8988T (cell line): Measurements from ENCODE around the gene DENND4C.

Experiments used
- DNase-seq: peaks from one replicate; pipeline ENCODE4 v3.0.0; 2011

Gene DENND4C

DNA sequence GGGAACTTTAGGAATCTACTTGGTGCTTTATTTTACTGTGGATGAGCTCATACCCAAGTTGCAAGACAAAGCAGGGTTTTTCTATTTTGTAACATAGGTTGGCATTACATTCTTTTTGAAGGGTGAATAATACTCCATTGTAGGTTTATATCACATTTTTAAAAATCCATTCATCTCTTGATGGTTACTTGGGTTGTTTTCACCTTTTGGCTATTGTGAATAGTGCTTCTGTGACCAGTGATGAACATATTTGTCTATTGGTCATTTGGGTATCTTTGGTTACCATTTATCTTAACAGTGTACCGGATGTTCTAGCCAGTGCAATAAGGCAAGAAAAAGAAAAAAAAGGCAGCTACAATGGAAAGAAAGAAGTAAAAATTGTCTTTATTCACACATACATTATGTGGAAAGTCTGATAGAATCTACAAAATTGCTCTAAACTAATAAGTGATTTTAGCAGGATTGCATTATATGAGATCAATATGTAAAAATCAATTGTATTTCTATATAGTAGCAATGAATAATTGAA, 40.0 kb downstream of the DENND4C start:
- no peak for DNase-seq

DNA sequence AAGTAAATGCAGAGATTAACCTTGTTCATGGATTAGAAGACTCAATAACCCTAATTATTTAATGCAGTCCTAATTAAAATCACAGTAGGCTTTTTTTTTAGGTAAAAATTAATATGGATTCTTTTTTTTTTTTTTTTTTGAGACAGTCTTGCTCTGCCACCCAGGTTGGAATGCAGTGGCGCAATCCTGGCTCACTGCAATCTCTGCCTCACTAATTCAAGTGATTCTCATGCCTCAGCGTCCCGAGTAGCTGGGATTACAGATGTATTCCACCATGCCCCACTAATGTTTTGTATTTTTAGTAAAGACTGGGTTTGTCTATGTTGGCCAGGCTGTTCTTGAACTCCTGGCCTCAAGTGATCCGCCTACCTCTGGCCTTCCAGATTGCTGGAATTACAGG, 40.6 kb downstream of the DENND4C start:
- DNase-seq, result no peak

- DNase-seq, result no peak
Measured at GRCh38 chr9:19281801-19282200, 51.3 kb downstream of the DENND4C start.

GRCh38 chr9:19283072-19283710, 52.7 kb downstream of the DENND4C start:
- no peak for DNase-seq

GRCh38 chr9:19284729-19285128, 54.2 kb downstream of the DENND4C start:
- no peak for DNase-seq

DNA sequence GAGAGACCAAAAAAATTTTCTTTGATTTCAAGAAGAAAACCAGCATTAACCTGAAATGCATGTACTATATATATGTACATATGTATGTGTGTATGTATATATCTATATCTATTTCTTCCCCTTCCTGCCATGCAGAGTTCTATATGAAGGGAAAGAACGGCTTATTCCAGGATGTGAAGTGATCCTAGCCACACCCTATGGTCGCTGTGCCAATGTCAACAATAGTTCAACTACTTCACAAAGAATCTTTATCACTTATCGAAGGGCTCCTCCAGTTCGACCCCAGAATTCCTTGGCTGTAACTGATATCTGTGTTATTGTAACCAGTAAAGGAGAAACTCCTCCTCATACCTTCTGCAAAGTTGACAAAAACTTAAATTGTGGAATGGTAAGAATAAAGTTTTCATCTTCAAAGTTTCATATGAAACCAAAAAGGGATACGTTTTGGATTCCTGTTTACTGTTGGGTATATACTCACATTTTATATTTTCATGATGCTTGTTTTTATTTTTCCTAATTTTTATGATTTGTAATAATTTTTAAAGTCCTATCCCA, 56.2 kb downstream of the DENND4C start:
- DNase-seq, result no peak

GRCh38 chr9:19288081-19288480, 57.6 kb downstream of the DENND4C start:
- DNase-seq, result no peak

DNA sequence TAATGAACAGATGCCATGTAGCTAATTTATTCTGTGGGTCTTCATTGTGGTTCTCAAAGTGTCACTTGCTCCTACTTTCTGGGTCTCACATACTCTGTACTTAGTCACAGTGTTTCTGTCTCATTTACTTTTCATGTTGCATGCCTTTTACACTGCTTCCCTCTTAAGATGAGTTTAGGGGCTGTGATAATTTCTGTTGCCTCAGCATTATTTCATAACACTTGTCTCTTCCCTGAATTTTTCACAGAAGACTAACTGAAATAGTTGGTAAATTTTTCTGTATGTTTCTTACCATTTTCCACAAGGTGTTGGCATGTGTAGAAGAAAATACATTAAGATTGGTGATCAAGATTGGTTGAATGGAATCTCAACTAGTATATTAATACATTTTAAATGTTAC, 59.6 kb downstream of the DENND4C start:
- no peak for DNase-seq

GRCh38 chr9:19294219-19294618, 63.7 kb downstream of the DENND4C start:
- no peak for DNase-seq

DNA sequence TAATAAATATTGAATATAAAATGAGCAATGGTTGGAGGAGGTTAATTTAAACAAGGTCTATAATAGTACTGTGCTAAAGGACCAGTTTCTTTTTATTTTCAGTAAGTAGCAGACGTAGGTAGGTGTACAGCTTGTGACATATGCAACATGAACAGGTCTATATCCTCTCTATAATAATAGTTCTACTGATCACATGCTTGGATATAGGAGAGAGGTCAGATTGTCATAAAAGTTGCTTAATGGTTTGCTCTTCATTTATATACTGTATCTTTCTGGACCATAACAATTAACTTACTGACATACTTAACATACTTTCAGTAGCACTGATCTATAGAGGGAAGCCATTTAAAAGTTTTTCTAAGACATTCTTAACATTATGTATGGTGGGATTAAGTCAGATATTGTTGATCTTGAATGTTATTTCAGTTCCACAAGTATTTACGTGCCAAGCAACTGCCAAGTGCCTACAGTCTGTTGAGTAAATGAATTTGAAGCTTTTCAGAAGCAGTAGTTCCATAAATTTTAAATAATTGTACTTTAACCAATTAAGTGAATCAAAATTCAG, 68.0 kb downstream of the DENND4C start:
- DNase-seq, result no peak

DNA sequence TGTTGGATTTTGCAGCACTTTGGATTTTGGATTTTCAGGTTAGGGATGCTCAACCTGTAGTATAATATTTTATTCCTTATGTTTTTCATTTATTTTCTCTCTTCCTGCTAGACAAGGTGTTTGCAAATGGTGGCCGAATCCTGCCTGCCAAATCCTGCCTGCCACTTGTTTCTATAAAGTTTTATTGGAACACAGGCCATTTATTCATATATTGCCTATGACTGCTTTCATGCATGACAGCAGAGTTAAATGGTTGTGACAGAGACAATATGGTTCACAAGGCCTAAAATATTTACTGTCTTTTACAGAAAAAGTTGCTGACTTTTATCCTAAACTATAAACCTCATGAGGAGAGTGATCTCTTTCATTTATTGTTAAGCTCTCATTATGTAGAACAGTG, 72.7 kb downstream of the DENND4C start:
- no peak for DNase-seq

DNA sequence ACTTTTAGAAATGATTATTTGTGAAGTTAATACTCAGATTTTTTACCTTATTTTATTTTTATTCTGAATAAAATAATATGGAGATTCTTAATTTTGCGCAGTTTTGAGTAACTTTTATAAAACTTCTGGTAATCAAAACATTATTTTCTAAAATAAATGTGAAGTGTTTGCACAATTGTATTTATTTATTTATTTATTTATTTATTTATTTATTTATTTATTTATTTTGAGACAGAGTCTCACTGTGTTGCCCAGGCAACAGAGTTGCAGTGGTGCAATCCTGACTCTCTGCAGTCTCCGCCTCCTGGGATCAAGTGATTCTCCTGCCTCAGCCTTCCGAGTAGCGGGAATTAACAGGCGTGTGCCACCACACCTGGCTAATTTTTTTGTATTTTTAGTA, 76.1 kb downstream of the DENND4C start:
- no peak for DNase-seq

- DNase-seq, result no peak
Measured at GRCh38 chr9:19310246-19310645, 79.8 kb downstream of the DENND4C start.

- DNase-seq, result no peak
Measured at GRCh38 chr9:19313573-19313972, 83.1 kb downstream of the DENND4C start.

- no peak for DNase-seq
Measured at GRCh38 chr9:19320495-19320894, 90.0 kb downstream of the DENND4C start.

DNA sequence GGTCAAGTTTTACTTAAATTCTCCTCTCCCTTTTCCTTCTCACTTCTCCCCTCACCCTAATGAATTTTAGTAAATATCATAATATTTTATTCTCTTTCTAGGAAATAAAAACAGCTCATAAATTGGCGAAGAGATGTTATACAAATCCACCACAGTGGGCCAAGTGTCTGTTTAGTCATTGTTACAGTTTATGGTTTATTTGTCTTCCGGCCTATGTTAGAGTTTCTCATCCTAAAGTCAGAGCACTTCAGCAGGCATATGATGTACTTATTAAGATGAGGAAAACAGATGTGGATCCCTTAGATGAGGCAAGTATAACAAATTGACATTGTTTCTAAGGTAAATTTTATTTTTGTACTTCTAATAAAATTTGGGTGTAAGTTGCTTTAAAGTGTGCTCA, 101.4 kb downstream of the DENND4C start:
- DNase-seq, result no peak

DNA sequence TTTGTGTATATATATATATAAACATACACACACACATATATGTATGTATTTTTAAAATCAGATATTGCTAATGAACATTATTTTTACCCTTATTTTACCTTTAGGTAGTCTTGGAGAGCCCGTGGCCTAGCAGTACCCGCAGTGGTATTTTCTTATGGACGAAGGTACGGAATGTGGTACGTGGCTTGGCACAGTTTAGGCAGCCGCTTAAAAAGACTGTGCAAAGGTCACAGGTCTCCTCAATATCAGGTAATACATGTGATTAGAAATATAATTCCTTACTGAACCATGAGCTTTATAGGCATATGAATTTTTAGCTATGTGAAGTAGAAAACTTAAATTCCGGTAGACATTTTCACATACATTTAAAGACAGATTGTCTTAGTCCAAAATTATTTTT, 105.7 kb downstream of the DENND4C start:
- DNase-seq, result no peak

GRCh38 chr9:19342947-19343346, 112.5 kb downstream of the DENND4C start:
- DNase-seq, result no peak

DNA sequence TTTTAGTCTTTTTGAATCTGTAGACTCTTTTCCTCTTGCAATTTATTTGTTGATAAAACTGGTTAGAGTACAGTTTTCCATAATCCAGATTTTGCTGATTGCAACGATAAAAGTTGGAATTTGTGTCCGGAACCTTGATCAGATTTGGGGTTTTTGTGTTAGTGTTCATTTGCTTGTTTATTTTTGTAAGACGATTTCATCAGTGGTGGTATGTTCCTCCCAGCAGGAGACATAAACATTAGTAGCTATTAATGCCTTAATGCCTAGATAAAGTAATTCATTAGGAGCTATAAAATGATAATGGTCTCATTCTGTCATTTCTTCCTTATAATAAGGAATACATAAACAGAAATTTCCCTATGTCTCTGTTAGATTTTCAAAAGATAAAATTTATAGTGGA, 128.2 kb downstream of the DENND4C start:
- no peak for DNase-seq

DNA sequence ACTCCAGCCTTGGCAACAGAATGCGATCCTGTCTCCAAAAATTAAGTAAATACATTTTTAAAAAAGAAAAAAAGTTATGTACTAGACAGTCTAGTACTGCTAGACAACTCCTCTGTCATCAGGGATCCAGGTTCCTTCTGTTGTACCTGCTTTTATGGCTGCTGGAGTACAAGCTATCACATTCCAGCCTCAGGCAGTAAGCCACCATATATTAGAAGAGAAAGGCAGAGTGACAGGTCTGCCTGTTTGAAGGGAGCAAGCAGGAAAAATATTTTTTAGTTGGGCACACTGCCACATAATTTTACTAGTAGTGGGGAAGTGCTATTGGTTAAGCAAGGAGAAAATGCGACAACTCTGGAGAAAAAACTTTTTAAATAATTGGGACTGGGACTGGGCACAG, 138.6 kb downstream of the DENND4C start:
- no peak for DNase-seq

GRCh38 chr9:19371942-19372341, 141.4 kb downstream of the DENND4C start:
- DNase-seq, result no peak

DNA sequence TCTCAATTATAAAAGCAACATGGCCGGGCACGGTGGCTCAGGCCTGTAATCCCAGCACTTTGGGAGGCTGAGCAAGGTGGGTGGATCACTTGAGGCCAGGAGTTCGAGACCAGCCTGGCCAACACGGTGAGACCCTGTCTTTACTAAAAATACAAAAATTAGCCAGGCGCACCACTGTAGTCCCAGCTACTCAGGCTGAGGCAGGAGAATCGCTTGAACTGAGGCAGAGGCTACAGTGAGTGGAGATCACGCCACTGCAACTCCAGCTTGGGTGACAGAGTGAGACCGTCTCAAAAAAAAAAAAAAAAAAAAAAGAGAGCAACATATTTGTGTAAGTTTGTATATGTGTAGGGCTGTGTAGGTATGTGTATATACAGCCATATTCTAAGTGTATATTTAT, 142.1 kb downstream of the DENND4C start:
- DNase-seq, result no peak

- no peak for DNase-seq
Measured at GRCh38 chr9:19373527-19373926, 143.0 kb downstream of the DENND4C start.

GRCh38 chr9:19375538-19375937, 145.0 kb downstream of the DENND4C start:
- no peak for DNase-seq

DNA sequence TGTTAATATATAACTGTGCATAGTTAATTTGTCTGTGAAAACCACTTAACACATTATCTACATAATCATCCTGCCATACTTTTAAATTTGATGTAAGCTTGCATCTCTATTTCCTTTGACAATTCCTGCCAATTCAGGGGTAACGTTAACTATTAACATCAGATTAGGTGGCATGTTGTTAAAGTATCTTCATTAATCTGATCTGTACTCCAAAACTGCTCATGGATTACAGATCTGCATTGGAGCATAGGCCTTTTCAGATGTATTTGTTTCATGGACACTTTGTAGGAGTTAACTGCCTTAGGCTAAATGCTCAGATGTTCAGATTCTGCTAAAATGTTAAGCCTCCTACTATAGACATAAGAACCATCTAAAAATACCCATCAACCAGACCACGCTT, 146.4 kb downstream of the DENND4C start:
- DNase-seq, result no peak
